ENCODE data around the gene SDF4. TPM values are rescaled to one million over a fixed set of nuclear protein-coding genes. Genes with fewer than 3 reads are reported as not detected.

SDF4 gene
- total RNA-seq, 3 donors from 2014 or later (not counting 1 experiment from before 2014, with no cell fraction given) = 176 to 211 (median 184) TPM

DNA sequence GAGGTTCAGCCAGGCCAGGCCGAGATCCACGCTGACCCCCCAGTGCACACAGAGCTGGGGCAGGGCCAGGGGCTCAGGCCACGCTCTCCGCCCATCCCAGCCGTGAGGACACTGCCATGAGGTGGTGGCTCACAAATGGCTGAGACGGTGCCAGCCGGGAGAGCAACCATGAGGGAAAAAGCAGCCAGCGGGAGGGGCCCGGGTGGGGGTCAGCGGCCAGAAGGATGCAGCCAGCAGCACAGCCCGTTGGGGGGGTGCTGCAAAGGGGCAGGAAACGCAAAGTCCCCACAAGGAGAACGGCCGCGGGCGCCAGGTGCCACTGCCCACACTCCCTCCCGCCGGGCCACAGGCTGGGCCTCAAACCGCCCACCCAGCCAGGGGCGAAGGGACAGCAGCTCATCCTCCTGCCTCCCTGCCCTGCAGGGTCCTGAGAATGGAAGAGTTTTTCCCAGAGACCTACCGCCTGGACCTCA is 49.8 kb downstream of the SDF4 start:
- Histone ChIP-seq H3K9me3 (ENCODE audit: control insufficient read depth, insufficient read depth, low read length) (no peaks in the 10 kb centered on the region), H3K4me3 (ENCODE audit: low read length) (no peak overlapping the region), H3K36me3 (ENCODE audit: control insufficient read depth, insufficient read depth, low read length) (no peaks in the 10 kb centered on the region), H3K4me1 (ENCODE audit: control insufficient read depth, insufficient read depth, low read length) (peaks cover 28% of the 10 kb centered on the region), H3K27me3 (ENCODE audit: control insufficient read depth, insufficient read depth, low read length) (peaks cover 7% of the 10 kb centered on the region), H3K27ac (ENCODE audit: low read length) (no peak overlapping the region)
- Mint-ChIP-seq H3K4me1 (peaks cover 7 to 23% of the 10 kb centered on the region in 2 donors), H3K27me3 (ENCODE audit: low read depth in 2 of 2) (peaks cover 0 to 13% of the 10 kb centered on the region in 2 donors), H3K27ac (no peak overlapping the region), H3K9me3 (no peaks in the 10 kb centered on the region), H3K36me3 (no peaks in the 10 kb centered on the region), H3K4me3 (no peak overlapping the region)
- TF ChIP-seq, protein P1, sequence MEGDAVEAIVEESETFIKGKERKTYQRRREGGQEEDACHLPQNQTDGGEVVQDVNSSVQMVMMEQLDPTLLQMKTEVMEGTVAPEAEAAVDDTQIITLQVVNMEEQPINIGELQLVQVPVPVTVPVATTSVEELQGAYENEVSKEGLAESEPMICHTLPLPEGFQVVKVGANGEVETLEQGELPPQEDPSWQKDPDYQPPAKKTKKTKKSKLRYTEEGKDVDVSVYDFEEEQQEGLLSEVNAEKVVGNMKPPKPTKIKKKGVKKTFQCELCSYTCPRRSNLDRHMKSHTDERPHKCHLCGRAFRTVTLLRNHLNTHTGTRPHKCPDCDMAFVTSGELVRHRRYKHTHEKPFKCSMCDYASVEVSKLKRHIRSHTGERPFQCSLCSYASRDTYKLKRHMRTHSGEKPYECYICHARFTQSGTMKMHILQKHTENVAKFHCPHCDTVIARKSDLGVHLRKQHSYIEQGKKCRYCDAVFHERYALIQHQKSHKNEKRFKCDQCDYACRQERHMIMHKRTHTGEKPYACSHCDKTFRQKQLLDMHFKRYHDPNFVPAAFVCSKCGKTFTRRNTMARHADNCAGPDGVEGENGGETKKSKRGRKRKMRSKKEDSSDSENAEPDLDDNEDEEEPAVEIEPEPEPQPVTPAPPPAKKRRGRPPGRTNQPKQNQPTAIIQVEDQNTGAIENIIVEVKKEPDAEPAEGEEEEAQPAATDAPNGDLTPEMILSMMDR (IDR thresholded peaks at IDR 0.05) = no peak
- 56% methylated on average over 21 of the region's 21 CpGs for WGBS (ENCODE audit: insufficient coverage)
- ATAC-seq = no peak
- peak in 1 of 2 donors; percentile 14 for DNase-seq
- intact Hi-C loops (cut with micrococcal nuclease) = no loop called here

DNA sequence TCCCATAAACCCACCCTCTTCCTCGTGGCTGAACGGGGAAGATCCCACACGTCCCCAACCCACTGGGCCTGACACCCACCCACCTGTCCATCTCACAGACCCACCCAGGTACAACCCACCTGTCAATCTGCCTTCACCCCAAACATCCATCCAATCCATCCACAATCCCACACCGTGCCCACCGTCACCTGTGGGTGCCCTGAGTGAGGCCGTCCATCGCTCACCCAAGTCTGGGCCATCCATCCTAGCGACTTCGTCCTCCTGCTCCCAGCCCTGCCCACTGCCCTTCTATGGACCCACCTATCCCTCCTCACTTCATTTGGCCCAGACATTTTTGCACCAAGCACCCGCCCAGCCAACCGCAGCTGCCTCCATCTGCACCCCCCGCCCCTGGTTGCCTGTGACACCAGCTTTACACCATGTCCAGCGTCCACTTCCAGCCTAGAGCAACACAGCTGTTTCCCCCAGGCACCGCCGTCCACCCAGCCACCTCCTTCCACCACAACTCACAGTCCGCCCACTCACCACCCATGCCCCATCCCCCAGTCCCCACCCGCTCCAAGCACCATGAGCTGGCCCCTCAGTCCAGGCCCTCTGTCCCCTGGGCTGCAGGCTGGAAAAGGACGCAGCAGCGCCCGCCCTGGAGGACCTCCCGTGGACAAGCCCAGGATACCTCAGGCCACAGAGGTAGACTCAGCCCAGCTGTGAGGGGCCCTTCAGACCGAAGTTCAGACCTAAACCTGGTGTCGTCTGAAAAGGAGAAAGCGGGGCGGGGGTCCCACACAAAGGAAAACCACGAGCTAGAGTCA is 50.5 kb downstream of the SDF4 start:
- WGBS (ENCODE audit: insufficient coverage) = 78% methylated on average over 26 of the region's 26 CpGs
- Mint-ChIP-seq H3K27ac (no peak overlapping the region), H3K4me3 (no peak overlapping the region), H3K9me3 (no peaks in the 10 kb centered on the region), H3K4me1 (peaks cover 7 to 27% of the 10 kb centered on the region in 2 donors), H3K27me3 (ENCODE audit: low read depth in 2 of 2) (peaks cover 0 to 16% of the 10 kb centered on the region in 2 donors), H3K36me3 (no peaks in the 10 kb centered on the region)
- H3K4me3 ChIP-seq (ENCODE audit: low read length) = no peak overlapping the region
- no peak overlapping the region for H3K27ac ChIP-seq (ENCODE audit: low read length)
- H3K36me3 ChIP-seq (ENCODE audit: control insufficient read depth, insufficient read depth, low read length) = no peaks in the 10 kb centered on the region
- peaks cover 28% of the 10 kb centered on the region for H3K4me1 ChIP-seq (ENCODE audit: control insufficient read depth, insufficient read depth, low read length)
- H3K9me3 ChIP-seq (ENCODE audit: control insufficient read depth, insufficient read depth, low read length) = no peaks in the 10 kb centered on the region
- intact Hi-C loops (cut with micrococcal nuclease) = no loop called here
- DNase-seq (peak in 1 of 2 donors; percentile 12), ATAC-seq (no peak)
- H3K27me3 ChIP-seq (ENCODE audit: control insufficient read depth, insufficient read depth, low read length) = peaks cover 7% of the 10 kb centered on the region
- TF ChIP-seq, protein P1 (IDR thresholded peaks at IDR 0.05) = no peak

DNA sequence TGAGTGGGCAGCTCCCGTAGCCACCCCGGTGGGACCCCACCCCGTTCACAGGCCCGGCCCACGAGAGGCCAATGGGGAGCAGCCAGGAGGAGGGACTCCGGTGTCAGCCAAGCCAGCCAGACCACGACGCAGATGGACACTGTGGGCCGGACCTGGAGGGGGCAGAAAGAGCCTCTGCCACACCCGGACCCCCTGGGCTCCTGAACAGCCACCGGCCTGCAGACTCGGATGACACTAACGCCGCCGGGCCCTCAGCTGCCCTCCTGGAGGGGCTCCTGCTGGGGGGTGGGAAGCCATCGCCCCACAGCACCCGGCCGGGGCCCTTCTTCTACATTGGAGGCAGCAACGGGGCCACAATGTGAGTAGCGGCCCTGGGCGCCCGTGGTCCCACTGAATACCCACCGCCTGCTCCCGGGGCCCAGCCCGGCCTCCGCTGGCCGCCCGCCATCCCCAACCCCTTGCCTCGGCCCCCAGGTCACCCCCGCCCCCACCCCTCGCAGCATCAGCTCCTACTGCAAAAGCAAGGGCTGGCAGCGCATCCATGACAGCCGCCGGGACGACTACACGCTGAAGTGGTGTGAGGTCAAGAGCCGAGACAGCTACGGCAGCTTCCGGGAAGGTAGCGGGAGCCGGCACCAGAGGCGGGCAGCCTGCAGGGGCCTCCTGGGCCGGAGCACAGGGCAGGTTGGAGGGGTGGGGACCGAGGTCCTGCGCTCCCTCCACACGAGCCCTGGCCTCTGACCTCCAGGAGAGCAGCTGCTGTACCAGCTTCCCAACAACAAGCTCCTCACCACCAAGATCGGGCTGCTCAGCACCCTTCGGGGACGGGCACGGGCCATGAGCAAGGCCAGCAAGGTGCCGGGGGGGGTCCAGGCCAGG is 51.6 kb downstream of the SDF4 start:
- H3K4me1 ChIP-seq (ENCODE audit: control insufficient read depth, insufficient read depth, low read length) = peaks cover 28% of the 10 kb centered on the region
- DNase-seq = peak in 1 of 2 donors; percentile 14
- H3K27me3 Mint-ChIP-seq (ENCODE audit: low read depth in 2 of 2) = peaks cover 0 to 20% of the 10 kb centered on the region in 2 donors
- H3K4me3 Mint-ChIP-seq = no peak overlapping the region
- H3K9me3 ChIP-seq (ENCODE audit: control insufficient read depth, insufficient read depth, low read length) = no peaks in the 10 kb centered on the region
- no peak for ATAC-seq
- peaks cover 7% of the 10 kb centered on the region for H3K27me3 ChIP-seq (ENCODE audit: control insufficient read depth, insufficient read depth, low read length)
- H3K27ac ChIP-seq (ENCODE audit: low read length) = no peak overlapping the region
- H3K4me1 Mint-ChIP-seq = peaks cover 7 to 27% of the 10 kb centered on the region in 2 donors
- TF ChIP-seq, protein P1 (IDR thresholded peaks at IDR 0.05) = no peak
- no peak overlapping the region for H3K27ac Mint-ChIP-seq
- H3K4me3 ChIP-seq (ENCODE audit: low read length) = no peak overlapping the region
- H3K36me3 Mint-ChIP-seq = no peaks in the 10 kb centered on the region
- intact Hi-C loops (cut with micrococcal nuclease) = no loop called here
- WGBS (ENCODE audit: insufficient coverage) = 94% methylated on average over 51 of the region's 51 CpGs
- H3K36me3 ChIP-seq (ENCODE audit: control insufficient read depth, insufficient read depth, low read length) = no peaks in the 10 kb centered on the region
- H3K9me3 Mint-ChIP-seq = no peaks in the 10 kb centered on the region

All from natural killer cell (primary cell).